HepG2 (cell line): Measurements from ENCODE around the gene SLC25A45. TPM values are rescaled to one million over a fixed set of nuclear protein-coding genes. Genes with fewer than 3 reads are reported as not detected.
A peak's percentile ranks its signal among the peaks of the same experiment; 100 is the strongest.

Experiments
- ATAC-seq: fragments of 200-7000 bp; cut with Tn5 transposase; 3 replicates; pipeline ENCODE4 v1.9.1; 2020; ENCODE audit warnings: mild to moderate bottlenecking, moderate library complexity
- BruUV-seq: library from RNA; stranded (reverse); fragments of 400-500 nt; replicated peaks from 2 replicates; lab custom pipeline; 2021; lab: Mats Ljungman, UMichigan
- CTCF ChIA-PET: fragments of 300-600 bp; formaldehyde crosslinking; extraction: SDS; loops from one replicate; lab custom pipeline; 2021; ENCODE audit warnings: low total read pairs, inconsistent platforms, low intra/inter-chr PET ratio; lab: Yijun Ruan, JAX
- POLR2A ChIA-PET: fragments of 350-600 bp; sonication (Branson Sonifier 250); formaldehyde crosslinking; loops from one replicate; lab custom pipeline; 2020; ENCODE audit warnings: antibody characterized with exemption, inconsistent platforms; lab: Yijun Ruan, JAX
- DNase-seq: peaks from one replicate; pipeline ENCODE4 v3.0.0-alpha.2; 2015; ENCODE audit warnings: low spot score
- FAIRE-seq: peaks from 3 replicates; lab custom pipeline; 2011; peaks lifted over from hg19 to GRCh38; lab: Jason Lieb, UNC
- H2AFZ ChIP-seq: one replicate; pipeline ENCODE4 v1.6.1; 2011; ENCODE audit warnings: low read length, inconsistent platforms
- H3K27ac ChIP-seq: fragments of 300-600 bp; 3 replicates; pipeline ENCODE4 v1.8.0; 2011; ENCODE audit warnings: mixed run types, mild to moderate bottlenecking, mixed read lengths, low read length, inconsistent platforms; ENCODE audit not compliant: insufficient read depth; ENCODE audit errors: extremely low read length
- H3K27me3 ChIP-seq, 2 experiments: fragments of 200-600 bp in 1 of 2; 2 replicates in 1 of 2; 3 replicates in 1 of 2; pipeline versions ENCODE4 v1.6.0 to v1.8.0; 2011; ENCODE audit warnings: low read length in 2 of 2, mild to moderate bottlenecking in 2 of 2, moderate library complexity in 2 of 2, inconsistent platforms in 1 of 2; ENCODE audit not compliant: insufficient read depth in 2 of 2, control insufficient read depth in 1 of 2
- H3K36me3 ChIP-seq, 2 experiments: fragments of 200-600 bp in 1 of 2; replicated peaks in 1 of 2; 2 replicates in 1 of 2; 3 replicates in 1 of 2; pipeline versions ENCODE4 v1.5.1 to v1.8.0; 2011; ENCODE audit warnings: low read length in 2 of 2, inconsistent platforms in 1 of 2; ENCODE audit not compliant: insufficient read depth in 2 of 2, control insufficient read depth in 1 of 2
- H3K4me1 ChIP-seq: 2 replicates; pipeline ENCODE4 v1.5.1; 2012; ENCODE audit warnings: low read length, inconsistent platforms; ENCODE audit not compliant: insufficient read depth
- H3K4me2 ChIP-seq: 2 replicates; pipeline ENCODE4 v1.6.0; 2011; ENCODE audit warnings: low read depth, low read length, inconsistent platforms
- H3K4me3 ChIP-seq, 3 experiments: fragments of 200-600 bp in 1 of 3; sonication (generic), shearing (Covaris generic) in 1 of 3; replicated peaks in 1 of 3; 2 replicates each; pipeline ENCODE4 v1.5.1; 2011 to 2016; ENCODE audit warnings: low read length in 3 of 3, inconsistent platforms in 2 of 3, low read depth in 2 of 3, mild to moderate bottlenecking in 2 of 3, control low read depth in 1 of 3, mixed read lengths in 1 of 3; ENCODE audit not compliant: insufficient read depth in 1 of 3
- H3K79me2 ChIP-seq: one replicate; pipeline ENCODE4 v1.6.1; 2011; ENCODE audit warnings: low read length, inconsistent platforms; ENCODE audit not compliant: insufficient read depth
- H3K9ac ChIP-seq: 2 replicates; pipeline ENCODE4 v1.6.0; 2011; ENCODE audit warnings: mild to moderate bottlenecking, low read depth, low read length, inconsistent platforms; ENCODE audit not compliant: insufficient read depth
- H3K9me3 ChIP-seq: 2 replicates; pipeline ENCODE4 v1.5.1; 2012; ENCODE audit warnings: mild to moderate bottlenecking, low read length
- H4K20me1 ChIP-seq: 2 replicates; pipeline ENCODE4 v1.6.0; 2011; ENCODE audit warnings: inconsistent platforms, mild to moderate bottlenecking, low read length, moderate library complexity; ENCODE audit not compliant: insufficient read depth
- YEATS4 ChIP-seq: sonication (generic); formaldehyde crosslinking; IDR thresholded peaks from 2 replicates; pipeline ENCODE4 v1.4.0; 2020; ENCODE audit warnings: missing genetic modification reagents, borderline replicate concordance
- ZFYVE20 ChIP-seq: sonication (generic); formaldehyde crosslinking; IDR thresholded peaks from 2 replicates; pipeline ENCODE4 v1.8.0; 2023; ENCODE audit warnings: low read depth, mild to moderate bottlenecking, moderate library complexity, missing genetic modification reagents, borderline replicate concordance
- ZNF431 ChIP-seq: sonication (generic); formaldehyde crosslinking; IDR thresholded peaks from 2 replicates; pipeline ENCODE4 v1.9.0; 2022; ENCODE audit warnings: missing genetic modification reagents, low read depth, mild to moderate bottlenecking, borderline replicate concordance
- WGBS: methylation state at CpG from one replicate; pipeline ENCODE4 v1.1.6; 2017; ENCODE audit warnings: low lambda C conversion rate; 5-methylcytosine and 5-hydroxymethylcytosine counted together
- in situ Hi-C: cut with HindIII; loops from 2 replicates; pipeline ENCODE4 v1.10.0; 2017; ENCODE audit warnings: low pct_unique_long_range_greater_than_20kb; ENCODE audit not compliant: extremely low pct_ligation_motif_present
- intact Hi-C: fragments of 100-400 bp; cut with micrococcal nuclease; formaldehyde crosslinking; loops from one replicate; pipeline ENCODE4 v1.10.0; 2022; ENCODE audit not compliant: unreplicated experiment
- polyA plus RNA-seq, 8 experiments: library from polyadenylated mRNA; depleted of rRNA in 3 of 8; stranded (reverse) in 7 of 8; unstranded in 1 of 8; fragments of >200 nt; fragmentation: Illumina TruSeq in 4 of 8; extraction: Trizol in 4 of 8; gene quantifications; 2 replicates each; pipeline versions ENCODE4 v1.2.1 to v1.2.3, GENCODE V29; 2011 to 2016; ENCODE audit warnings: low read depth in 4 of 8, missing spikeins in 1 of 8, mixed read lengths in 1 of 8; ENCODE audit not compliant: insufficient read depth in 1 of 8
- total RNA-seq, 5 experiments: library from RNA; depleted of rRNA; stranded (reverse); fragments of >200 nt; fragmentation: Illumina TruSeq; extraction: Trizol; gene quantifications; 2 replicates each; pipeline ENCODE4 v1.2.3, GENCODE V29; 2016; ENCODE audit warnings: low read depth in 1 of 5
- TF ChIP-seq, protein P1 (sequence below): sonication (generic); formaldehyde crosslinking; IDR thresholded peaks from 2 replicates; pipeline ENCODE4 v1.5.0; 2020; ENCODE audit warnings: mild to moderate bottlenecking, missing genetic modification reagents, borderline replicate concordance
- TF ChIP-seq, protein P2 (sequence below): IDR thresholded peaks from 2 replicates; pipeline ENCODE4 v1.6.1; 2016; ENCODE audit warnings: low read depth, borderline replicate concordance
- TF ChIP-seq, protein P3 (sequence below), 2 experiments: fragments of 450-650 bp in 1 of 2; sonication (generic) in 1 of 2; formaldehyde crosslinking in 1 of 2; IDR thresholded peaks; 2 replicates each; pipeline versions ENCODE4 v1.6.1 to v1.8.0; 2016 to 2022; ENCODE audit warnings: antibody characterized with exemption in 1 of 2, mild to moderate bottlenecking in 1 of 2, missing genetic modification reagents in 1 of 2

Gene SLC25A45
- total and polyA plus RNA-seq, 2 of the 13 experiments (the other 11 are each of a cell fraction or from before 2014, with no cell fraction given), result 1.2 to 3.4 TPM

DNA sequence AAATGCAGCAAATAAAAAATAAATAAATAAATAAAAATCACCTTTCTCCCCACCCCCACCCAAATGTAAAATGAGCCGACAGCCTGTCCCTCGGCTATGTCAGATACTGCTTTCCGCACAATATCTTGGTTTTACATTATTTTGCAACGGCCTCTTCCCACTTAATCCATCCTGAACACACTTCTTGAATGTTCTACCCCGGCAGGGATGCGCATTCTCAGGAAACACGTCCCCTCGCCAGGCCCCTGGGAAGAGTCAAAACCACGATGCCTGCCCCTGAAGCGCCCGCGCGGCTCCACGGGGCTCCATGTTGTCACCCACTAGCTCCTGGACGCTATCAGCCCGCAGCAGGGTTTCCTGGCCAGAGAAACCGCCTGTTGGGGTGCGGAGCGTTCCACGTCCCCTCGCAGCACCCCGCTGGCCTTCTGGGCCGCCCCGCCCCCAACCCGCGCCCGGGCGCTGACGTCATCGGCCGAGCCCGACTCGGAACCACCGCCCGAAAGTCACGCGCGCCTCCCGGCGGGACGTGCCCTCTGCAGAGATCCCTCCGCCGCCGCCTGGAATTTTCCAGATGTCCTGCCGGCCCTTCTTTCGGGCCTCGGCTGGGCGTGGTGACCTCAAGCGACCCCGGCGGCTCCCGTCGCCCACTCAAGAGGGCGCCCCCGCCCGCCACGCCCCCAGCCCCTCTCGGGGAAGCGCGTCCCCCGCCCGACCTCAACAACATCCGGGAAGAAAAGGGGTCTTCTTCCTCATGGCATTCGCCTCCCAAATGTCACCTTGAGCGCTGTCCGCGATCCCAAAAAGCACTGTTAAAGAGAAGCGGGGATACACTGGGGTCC, 39.6 kb upstream of the SLC25A45 start:
- Histone ChIP-seq H3K9me3 (no peaks in the 10 kb centered on the region), H2AFZ (no peak overlapping the region), H3K4me2 (peak overlapping the region; percentile 99), H3K27ac (peak overlapping the region; percentile 100), H3K79me2 (peaks cover 72% of the 10 kb centered on the region), H4K20me1 (peaks cover 43% of the 10 kb centered on the region), H3K4me1 (peaks cover 49% of the 10 kb centered on the region), H3K27me3 (no peaks in the 10 kb centered on the region; a peak in 1 of 5 replicates), H3K36me3 (no peaks in the 10 kb centered on the region; a peak in 2 of 5 replicates), H3K9ac (peak overlapping the region; percentile 100), H3K4me3 (peak overlapping the region; percentile 91 to 94 (median 93))
- under 1% methylated on average over 25 of the region's 68 CpGs for WGBS
- no TSS peak for BruUV-seq
- intact Hi-C loops, result loop anchor here (2.0 kb wide), 1 partner anchor 81 kb away; no protein-coding TSS in a partner anchor
- in situ Hi-C loops, result loop anchor here (5.0 kb wide), 1 partner anchor 75 kb away; the partner anchor contains the start of gene MALAT1
- CTCF ChIA-PET, result no interaction called here
- DNase-seq, result peak; percentile 93
- no peak for FAIRE-seq
- POLR2A ChIA-PET, result interaction anchor here (0.7 to 17.8 kb wide), 52 partner anchors 5 to 643 kb away, joined by 3 to 952 read pairs (median 6); partner anchors contain the start of genes CAPN1, CDC42EP2, DPF2 and FRMD8
- ATAC-seq, result no peak
- TF ChIP-seq YEATS4 (CRISPR knock-in tag) (peak; percentile 62; the same call in 1 of the 2 replicates), ZNF431 (CRISPR knock-in tag) (no peak), ZFYVE20 (no peak)
- TF ChIP-seq, protein P1, sequence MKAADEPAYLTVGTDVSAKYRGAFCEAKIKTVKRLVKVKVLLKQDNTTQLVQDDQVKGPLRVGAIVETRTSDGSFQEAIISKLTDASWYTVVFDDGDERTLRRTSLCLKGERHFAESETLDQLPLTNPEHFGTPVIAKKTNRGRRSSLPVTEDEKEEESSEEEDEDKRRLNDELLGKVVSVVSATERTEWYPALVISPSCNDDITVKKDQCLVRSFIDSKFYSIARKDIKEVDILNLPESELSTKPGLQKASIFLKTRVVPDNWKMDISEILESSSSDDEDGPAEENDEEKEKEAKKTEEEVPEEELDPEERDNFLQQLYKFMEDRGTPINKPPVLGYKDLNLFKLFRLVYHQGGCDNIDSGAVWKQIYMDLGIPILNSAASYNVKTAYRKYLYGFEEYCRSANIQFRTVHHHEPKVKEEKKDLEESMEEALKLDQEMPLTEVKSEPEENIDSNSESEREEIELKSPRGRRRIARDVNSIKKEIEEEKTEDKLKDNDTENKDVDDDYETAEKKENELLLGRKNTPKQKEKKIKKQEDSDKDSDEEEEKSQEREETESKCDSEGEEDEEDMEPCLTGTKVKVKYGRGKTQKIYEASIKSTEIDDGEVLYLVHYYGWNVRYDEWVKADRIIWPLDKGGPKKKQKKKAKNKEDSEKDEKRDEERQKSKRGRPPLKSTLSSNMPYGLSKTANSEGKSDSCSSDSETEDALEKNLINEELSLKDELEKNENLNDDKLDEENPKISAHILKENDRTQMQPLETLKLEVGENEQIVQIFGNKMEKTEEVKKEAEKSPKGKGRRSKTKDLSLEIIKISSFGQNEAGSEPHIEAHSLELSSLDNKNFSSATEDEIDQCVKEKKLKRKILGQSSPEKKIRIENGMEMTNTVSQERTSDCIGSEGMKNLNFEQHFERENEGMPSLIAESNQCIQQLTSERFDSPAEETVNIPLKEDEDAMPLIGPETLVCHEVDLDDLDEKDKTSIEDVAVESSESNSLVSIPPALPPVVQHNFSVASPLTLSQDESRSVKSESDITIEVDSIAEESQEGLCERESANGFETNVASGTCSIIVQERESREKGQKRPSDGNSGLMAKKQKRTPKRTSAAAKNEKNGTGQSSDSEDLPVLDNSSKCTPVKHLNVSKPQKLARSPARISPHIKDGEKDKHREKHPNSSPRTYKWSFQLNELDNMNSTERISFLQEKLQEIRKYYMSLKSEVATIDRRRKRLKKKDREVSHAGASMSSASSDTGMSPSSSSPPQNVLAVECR (CRISPR knock-in tag), result peak; percentile 19; the same call in 1 of the 2 replicates
- TF ChIP-seq, protein P2, sequence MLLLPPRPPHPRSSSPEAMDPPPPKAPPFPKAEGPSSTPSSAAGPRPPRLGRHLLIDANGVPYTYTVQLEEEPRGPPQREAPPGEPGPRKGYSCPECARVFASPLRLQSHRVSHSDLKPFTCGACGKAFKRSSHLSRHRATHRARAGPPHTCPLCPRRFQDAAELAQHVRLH, result no peak
- TF ChIP-seq, protein P3, sequence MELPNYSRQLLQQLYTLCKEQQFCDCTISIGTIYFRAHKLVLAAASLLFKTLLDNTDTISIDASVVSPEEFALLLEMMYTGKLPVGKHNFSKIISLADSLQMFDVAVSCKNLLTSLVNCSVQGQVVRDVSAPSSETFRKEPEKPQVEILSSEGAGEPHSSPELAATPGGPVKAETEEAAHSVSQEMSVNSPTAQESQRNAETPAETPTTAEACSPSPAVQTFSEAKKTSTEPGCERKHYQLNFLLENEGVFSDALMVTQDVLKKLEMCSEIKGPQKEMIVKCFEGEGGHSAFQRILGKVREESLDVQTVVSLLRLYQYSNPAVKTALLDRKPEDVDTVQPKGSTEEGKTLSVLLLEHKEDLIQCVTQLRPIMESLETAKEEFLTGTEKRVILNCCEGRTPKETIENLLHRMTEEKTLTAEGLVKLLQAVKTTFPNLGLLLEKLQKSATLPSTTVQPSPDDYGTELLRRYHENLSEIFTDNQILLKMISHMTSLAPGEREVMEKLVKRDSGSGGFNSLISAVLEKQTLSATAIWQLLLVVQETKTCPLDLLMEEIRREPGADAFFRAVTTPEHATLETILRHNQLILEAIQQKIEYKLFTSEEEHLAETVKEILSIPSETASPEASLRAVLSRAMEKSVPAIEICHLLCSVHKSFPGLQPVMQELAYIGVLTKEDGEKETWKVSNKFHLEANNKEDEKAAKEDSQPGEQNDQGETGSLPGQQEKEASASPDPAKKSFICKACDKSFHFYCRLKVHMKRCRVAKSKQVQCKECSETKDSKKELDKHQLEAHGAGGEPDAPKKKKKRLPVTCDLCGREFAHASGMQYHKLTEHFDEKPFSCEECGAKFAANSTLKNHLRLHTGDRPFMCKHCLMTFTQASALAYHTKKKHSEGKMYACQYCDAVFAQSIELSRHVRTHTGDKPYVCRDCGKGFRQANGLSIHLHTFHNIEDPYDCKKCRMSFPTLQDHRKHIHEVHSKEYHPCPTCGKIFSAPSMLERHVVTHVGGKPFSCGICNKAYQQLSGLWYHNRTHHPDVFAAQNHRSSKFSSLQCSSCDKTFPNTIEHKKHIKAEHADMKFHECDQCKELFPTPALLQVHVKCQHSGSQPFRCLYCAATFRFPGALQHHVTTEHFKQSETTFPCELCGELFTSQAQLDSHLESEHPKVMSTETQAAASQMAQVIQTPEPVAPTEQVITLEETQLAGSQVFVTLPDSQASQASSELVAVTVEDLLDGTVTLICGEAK (IDR thresholded peaks at IDR 0.05), result no peak
- TF ChIP-seq, protein P3 (CRISPR knock-in tag; IDR thresholded peaks at IDR 0.05), result no peak; the same call in 1 of the 2 replicates
